DMS79 (cell line): Measurements from ENCODE around the gene IFNAR1.
"Not testable (repeated sequence)": the region's sequence is repeated elsewhere in the genome, so short reads cannot be mapped to it uniquely, and the experiment has no call there.

Source experiments
- DNase-seq: peaks from one replicate; lab custom pipeline; 2025; lab: John Stamatoyannopoulos, UW

IFNAR1 gene

GRCh38 chr21:33377221-33377920, 52.6 kb downstream of the IFNAR1 start:
- no peak for DNase-seq

DNA sequence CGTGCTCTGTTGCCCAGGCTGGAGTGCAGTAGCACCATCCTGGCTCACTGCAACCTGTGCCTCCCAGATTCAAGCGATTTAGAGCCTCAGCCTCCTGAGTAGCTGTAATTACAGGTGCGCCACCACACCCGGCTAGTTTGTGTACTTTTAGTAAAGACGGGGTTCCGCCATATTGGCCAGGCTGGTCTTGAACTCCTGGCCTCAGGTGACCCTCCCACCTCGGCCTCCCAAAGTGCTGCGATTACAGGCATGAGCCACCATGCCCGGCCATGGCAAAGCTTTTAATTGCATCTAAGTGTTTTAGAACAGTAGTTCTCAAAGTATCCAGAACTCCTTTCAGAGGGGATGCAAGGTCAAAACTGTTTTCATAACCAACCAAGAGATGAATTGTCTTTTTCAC, 53.3 kb downstream of the IFNAR1 start:
- DNase-seq, result no peak

DNA sequence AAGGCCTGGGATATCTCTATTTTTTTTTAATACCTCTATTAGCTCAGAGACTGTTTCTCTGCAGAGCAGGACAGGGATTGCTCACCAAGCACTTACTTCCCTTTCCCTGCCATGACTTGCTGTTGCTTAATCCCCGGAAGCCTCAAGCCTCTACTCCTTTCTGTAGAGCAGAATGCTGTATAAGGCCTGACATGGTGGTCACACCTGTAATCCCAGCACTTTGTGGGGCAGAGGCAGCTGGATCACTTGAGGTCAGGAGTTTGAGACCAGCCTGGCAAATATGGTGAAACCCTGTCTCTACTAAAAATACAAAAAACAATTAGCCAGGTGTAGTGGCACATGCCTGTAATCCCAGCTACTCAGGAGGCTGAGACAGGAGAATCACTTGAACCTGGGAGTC, 55.2 kb downstream of the IFNAR1 start:
- not testable (repeated sequence) for DNase-seq

DNA sequence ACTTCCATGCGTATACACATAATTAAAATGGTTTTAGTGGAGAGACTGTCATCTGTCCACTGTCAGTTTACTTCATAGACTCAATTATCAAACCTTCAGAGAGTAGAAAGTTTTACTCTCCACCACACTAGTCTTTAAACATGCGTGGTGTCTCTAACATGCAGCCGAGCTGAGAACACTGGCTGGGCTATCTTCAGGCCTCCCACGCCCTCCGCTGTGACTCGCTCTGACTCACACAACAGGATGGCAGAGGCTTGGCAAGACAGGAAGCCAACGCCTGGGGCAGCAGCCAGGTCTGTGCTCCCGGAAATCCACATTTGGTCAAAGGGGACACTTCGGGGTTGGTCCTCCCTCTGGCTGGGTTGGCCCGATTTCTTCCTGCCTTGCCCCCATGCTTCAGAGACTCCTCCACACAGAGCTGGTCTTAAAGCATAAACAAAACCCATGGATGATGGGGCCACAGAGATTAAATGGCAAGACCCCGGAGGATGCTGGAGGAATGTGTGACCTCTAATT, 55.8 kb downstream of the IFNAR1 start:
- DNase-seq, result no peak

DNA sequence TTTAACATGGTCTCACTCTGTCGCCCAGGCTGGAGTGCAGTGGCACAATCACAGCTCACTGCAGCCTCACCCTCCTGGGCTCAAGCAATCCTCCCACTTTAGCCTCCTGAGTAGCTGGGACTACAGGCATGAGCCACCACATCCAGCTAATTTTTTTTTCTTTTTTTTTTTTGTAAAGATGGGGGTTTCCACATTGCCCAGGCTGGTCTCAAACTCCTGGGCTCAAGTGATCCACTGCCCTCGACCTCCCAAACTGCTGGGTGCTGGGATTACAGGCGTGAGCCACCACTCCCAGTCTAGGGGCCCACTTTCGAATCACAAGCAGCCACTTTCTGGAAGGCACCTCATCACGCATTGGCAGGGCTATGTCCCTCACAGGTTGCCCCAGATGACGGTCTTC, 56.6 kb downstream of the IFNAR1 start:
- not testable (repeated sequence) for DNase-seq

- no peak for DNase-seq
These were observed 58.5 kb downstream of the IFNAR1 start for GRCh38 chr21:33383056-33383888.

GRCh38 chr21:33384841-33385331, 60.1 kb downstream of the IFNAR1 start:
- no peak for DNase-seq

DNA sequence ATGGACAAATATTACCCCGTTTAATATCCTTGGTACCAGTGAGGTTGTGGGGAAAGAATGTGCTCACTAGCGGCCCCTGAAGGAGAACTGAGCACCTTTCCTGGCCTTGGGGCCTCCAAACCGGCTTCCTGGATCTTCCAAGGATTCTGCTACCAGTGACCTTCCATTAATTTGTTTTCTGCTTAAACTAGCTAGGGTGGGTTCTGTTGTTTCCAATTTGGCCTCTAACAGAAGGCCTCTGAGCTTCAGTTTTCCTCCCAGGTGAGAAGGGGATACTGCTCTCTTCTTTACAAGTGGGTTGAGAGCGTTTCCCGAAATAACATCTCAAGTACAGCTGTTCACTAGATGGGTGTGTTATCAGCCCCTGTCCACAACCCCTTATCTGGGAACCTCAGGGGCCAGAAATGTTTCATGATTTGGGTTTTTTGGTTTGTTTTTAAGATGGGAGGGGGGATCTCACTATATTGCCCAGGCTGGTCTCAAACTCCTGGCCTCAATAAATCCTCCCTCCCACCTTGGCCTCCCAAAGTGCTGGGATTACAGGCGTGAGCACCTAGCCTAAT, 61.5 kb downstream of the IFNAR1 start:
- DNase-seq, result no peak

GRCh38 chr21:33387294-33387693, 62.5 kb downstream of the IFNAR1 start:
- DNase-seq, result no peak

DNA sequence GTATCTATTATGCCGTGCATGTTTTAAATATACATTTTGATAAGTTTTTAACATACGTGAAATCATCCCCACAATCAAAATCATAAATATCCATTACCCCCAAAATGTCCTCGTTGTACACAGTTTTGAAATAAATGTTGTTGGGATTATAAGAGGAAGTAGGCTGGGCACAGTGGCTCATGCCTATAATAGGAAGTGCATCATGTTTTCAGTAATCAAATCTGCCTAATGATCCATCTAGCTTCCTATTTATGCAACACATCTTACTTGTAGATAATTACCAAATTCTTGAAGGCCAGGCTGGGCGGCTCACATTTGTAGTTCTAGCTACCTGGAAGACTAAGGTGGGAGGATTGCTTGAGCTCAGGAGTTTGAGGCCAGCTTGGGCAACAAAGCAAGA, 63.4 kb downstream of the IFNAR1 start:
- no peak for DNase-seq

DNA sequence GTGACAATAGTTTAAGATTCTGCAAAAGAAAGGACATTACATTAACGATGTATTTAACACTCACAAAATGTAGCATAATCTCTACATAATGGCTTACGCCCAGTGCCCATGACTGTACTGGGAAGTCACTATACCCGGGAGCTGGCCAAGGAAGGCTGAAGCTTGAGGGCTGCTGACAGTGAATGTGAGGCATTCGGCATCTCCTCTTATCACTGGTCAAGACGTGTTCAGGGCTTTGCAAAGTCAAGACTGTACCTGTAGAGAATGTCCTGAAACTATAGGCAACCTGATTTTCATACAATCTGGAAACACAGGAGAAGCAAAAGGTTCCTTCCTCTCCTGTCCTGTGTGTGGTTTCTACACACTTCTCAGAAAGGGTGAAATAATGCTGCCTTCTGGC, 65.7 kb downstream of the IFNAR1 start:
- DNase-seq, result no peak

- no peak for DNase-seq
These were observed 66.9 kb downstream of the IFNAR1 start for GRCh38 chr21:33391656-33392055.

DNA sequence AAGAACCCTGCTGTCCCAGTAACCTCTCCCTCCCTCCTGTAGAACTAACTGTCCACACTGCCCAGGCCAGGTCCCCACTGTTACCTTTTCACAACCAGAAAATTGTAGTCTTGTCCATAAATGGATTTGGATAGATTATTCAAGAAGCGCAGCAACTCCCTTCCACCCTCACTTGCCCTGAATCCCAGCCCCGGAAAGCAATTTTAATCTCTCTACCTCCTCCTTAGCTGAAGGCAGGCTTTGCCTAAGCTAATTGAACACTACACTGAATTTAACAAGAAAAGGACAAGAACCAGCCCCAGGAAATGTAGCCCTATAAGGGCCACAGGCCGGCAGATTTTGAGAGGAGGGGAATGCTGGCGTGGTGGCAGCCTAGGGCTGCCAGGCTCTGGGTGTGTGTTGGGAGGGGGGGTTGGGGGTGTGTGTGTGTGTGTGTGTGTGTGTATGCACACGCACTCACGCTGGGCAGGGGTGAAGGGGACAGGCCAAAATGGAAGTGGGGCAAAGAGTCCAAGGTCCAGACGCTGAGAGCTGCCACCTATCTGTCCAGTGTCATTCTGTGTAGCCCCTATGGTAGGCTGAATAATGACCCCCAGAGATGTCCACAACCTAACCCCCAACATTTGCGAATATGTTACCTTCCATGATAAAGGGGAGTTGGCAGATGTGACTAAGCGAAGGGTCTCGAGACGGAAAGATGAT, 67.7 kb downstream of the IFNAR1 start:
- no peak for DNase-seq

DNA sequence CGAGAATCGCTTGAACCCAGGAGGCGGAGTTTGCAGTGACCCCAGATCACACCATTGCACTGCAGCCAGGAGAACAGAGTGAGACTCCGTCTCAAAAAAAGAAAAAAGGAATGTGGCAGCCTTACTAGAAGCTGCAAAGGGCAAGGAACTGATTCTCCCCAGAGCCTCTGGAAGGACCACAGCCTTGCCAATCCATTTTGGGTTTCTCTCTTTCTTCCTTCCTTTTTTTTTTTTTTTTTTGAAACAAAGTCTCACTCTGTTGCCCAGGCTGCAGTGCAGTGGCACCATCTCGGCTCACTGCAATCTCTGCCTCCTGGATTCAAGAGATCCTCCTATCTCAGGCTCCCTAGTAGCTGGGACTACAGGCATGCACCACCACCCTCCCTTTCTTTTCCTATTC, 68.6 kb downstream of the IFNAR1 start:
- no peak for DNase-seq

- DNase-seq, result no peak
These were observed 69.5 kb downstream of the IFNAR1 start for GRCh38 chr21:33394260-33394659.

- no peak for DNase-seq
These were observed 71.1 kb downstream of the IFNAR1 start for GRCh38 chr21:33395891-33396331.

GRCh38 chr21:33396436-33396835, 71.7 kb downstream of the IFNAR1 start:
- no peak for DNase-seq

DNA sequence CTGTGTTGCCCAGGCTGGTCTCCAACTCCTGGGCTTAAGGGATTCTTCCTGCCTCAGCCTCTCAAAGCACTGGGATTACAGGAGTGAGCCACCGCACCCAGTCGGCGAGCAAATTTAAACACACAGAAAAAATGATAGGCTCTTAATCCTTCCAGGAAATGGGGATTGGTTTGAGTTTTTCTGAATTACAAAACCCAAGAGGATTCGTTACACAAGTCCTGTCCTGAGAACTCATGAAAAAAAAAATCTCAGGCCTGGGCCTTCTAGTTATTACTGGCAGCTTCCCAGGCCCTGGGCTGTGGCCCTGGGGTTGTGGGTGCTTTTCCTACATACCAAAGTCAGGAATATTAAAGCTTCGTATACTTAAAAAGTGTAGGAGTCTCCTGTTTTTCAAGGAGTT, 72.2 kb downstream of the IFNAR1 start:
- no peak for DNase-seq

- DNase-seq, result no peak
These were observed 72.9 kb downstream of the IFNAR1 start for GRCh38 chr21:33397717-33398116.

DNA sequence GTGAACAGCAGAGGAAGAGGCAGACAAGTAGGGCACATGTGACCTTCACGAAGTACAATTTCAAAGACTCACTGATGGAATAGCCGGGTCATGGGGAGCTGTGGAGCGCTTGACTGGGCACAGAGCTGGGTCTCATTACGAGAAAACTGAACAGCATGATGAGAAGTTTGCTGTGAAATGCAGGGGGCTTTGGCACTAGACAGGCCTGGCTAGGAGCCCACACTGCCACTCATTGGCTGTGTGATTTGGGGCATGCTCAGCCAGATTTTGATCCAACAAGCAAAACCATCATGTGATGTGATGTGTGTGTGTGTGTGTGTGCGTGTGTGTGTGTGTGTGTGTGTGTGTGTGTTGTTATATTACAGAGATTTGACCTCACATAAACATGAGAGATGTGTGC, 73.6 kb downstream of the IFNAR1 start:
- DNase-seq, result no peak

DNA sequence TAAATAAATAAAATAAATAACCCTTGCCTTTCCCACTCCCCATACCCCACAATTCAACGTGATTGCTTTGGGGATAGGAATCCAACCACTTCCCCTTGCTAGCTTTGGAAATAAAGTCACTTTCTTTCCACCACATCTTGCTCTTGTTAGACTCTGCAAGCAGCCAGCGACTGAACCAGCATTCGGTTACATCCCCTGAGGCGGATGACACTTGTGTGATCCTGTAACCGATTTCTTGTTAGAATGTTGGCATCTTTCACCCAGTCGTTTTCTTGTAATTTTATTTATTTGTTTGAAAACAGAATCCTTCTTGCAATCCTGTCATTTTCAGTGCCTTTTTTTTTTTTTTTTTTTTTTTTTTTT, 76.8 kb downstream of the IFNAR1 start:
- no peak for DNase-seq
